ENCODE data around the gene DMC1.
"Not testable (repeated sequence)": the region's sequence is repeated elsewhere in the genome, so short reads cannot be mapped to it uniquely, and the experiment has no call there.

Gene DMC1

GRCh38 chr22:38497869-38498268 is 72.1 kb downstream of the DMC1 start:
- no peak for DNase-seq (ENCODE audit: low read depth)

GRCh38 chr22:38494939-38495338 is 75.0 kb downstream of the DMC1 start:
- no peak for DNase-seq (ENCODE audit: low read depth)

GRCh38 chr22:38494498-38494897 is 75.5 kb downstream of the DMC1 start:
- DNase-seq (ENCODE audit: low read depth), result no peak

GRCh38 chr22:38491707-38492348 is 78.2 kb downstream of the DMC1 start:
- DNase-seq (ENCODE audit: low read depth), result no peak

- no peak for DNase-seq (ENCODE audit: low read depth)
Measured at GRCh38 chr22:38490915-38491314, 79.1 kb downstream of the DMC1 start.

GRCh38 chr22:38490475-38490874 is 79.5 kb downstream of the DMC1 start:
- DNase-seq (ENCODE audit: low read depth), result no peak

GRCh38 chr22:38489561-38490145 is 80.3 kb downstream of the DMC1 start:
- DNase-seq (ENCODE audit: low read depth), result no peak

GRCh38 chr22:38489142-38489541 is 80.8 kb downstream of the DMC1 start:
- DNase-seq (ENCODE audit: low read depth), result no peak

- DNase-seq (ENCODE audit: low read depth), result no peak
Measured at GRCh38 chr22:38487946-38488345, 82.0 kb downstream of the DMC1 start.

- DNase-seq (ENCODE audit: low read depth), result no peak
Measured at GRCh38 chr22:38485783-38486182, 84.2 kb downstream of the DMC1 start.

- no peak for DNase-seq (ENCODE audit: low read depth)
Measured at GRCh38 chr22:38484244-38484643, 85.7 kb downstream of the DMC1 start.

GRCh38 chr22:38482662-38483308 is 87.2 kb downstream of the DMC1 start:
- DNase-seq (ENCODE audit: low read depth), result no peak

GRCh38 chr22:38481871-38482332 is 88.1 kb downstream of the DMC1 start:
- DNase-seq (ENCODE audit: low read depth), result no peak

GRCh38 chr22:38481162-38481870 is 88.7 kb downstream of the DMC1 start:
- DNase-seq (ENCODE audit: low read depth), result no peak

GRCh38 chr22:38479096-38479837 is 90.7 kb downstream of the DMC1 start:
- DNase-seq (ENCODE audit: low read depth), result no peak

GRCh38 chr22:38477585-38477984 is 92.4 kb downstream of the DMC1 start:
- DNase-seq (ENCODE audit: low read depth), result no peak

GRCh38 chr22:38474003-38474607 is 95.9 kb downstream of the DMC1 start:
- DNase-seq (ENCODE audit: low read depth), result no peak

GRCh38 chr22:38471237-38471636 is 98.7 kb downstream of the DMC1 start:
- DNase-seq (ENCODE audit: low read depth), result no peak

GRCh38 chr22:38470179-38470578 is 99.8 kb downstream of the DMC1 start:
- not testable (repeated sequence) for DNase-seq (ENCODE audit: low read depth)

- no peak for DNase-seq (ENCODE audit: low read depth)
Measured at GRCh38 chr22:38469306-38469781, 100.6 kb downstream of the DMC1 start.

All from CMK (cell line).